Anterior cingulate cortex (tissue), 58 donors: Measurements from ENCODE around the gene WNT10A.
A peak's percentile ranks its signal among the peaks of the same experiment; 100 is the strongest.
"Not testable (repeated sequence)": the region's sequence is repeated elsewhere in the genome, so short reads cannot be mapped to it uniquely, and the experiment has no call there.

ENCODE experiments used
- DNase-seq, 58 donors: peaks; one replicate each; lab custom pipeline; 2025; lab: John Stamatoyannopoulos, UW

WNT10A gene

DNA sequence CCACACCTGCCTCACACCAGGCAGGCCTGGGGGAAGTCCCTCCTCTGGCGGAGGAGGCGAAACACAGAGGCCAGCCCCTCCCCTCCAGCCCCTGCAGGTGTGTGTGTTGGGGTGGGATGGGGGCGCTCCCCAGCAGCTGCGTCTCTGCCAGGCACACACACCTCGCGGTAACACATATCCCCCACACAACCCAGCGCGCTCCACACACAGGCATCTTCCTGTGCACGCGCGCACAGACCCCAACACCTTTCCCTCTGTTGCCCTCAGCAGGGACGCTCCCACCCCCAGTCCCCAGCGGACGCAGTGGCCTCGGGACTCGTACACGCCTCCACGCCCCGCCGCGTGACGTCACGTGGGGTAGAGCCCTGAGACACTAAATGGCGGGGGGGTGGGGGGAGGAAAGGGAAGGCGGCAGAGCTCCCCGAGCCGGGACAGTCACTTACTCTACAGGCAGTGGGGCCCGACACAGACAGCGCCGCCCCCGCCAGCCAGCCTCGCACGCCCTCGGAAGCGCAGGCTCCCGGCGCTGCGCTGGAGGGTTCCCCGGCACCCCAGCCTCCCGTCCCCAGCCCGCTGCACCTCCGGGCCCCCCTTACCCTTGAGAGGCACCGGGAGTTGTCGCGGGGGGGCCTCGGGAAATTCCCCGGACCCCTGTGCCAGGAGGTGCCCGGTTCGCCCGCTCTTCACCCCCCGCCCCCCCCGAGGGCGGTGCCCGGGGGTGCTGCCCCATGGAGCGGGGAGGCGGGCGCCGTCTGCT lies at the start of gene WNT10A:
Gene WNT10A (plus strand): TSS at position 751 of the 757 bp plus-strand sequence. CDS start 144 bp downstream, outside the sequence.
- peak in 3 of 58 donors; percentile 13 to 76 (median 34) for DNase-seq

DNA sequence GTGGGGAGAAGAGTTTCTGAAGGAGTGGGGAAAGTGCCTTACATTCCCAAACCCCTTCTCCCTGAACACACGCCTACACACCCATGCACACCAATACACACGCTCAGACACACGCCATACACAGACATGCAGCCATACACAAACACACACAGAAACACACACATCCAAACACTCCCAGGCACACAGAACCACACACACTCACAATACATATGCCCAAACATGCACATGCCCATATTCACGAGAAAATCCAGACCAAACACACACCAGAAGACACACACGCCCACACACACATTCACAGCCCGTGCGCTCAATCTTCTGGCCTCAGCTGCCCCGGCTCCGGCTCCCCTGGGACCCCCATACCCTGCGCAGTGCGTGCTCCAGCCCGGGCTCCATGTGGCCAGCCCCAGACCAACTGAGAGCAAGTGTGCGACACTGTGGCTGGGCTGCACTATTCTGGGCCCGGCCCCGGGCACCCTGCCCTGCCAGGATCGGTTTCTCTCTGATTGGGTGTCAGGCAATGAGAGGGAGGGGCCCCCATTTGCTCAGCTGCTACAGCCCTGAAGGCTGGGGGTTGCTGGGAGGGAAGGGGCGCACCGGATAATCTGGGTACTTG lies 49.2 kb upstream of the WNT10A start, which contains the start of gene PRKAG3:
Gene PRKAG3 (minus strand): TSS at position 426 of the 613 bp plus-strand sequence.
- no peak for DNase-seq

DNA sequence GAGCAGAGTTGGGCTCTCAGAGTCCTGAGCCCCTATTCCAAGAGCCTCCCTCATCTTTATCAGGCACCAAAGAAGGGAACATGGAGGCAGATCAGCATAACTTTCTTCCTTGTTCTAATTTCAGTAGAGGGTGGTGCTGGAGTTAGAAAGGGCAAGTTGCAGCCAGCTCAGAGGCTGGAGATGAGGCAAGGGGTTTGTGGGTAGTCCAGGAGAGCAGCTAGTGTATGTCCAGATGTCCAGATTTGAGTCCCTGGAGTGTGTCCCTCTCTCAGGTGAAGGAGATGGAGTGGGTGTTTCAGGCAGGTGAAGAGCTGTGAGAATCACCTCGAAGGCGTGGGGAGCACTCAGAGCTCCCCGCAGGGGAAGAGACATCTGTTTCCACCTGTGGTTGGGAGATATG lies 48.6 kb upstream of the WNT10A start:
- DNase-seq = no peak

DNA sequence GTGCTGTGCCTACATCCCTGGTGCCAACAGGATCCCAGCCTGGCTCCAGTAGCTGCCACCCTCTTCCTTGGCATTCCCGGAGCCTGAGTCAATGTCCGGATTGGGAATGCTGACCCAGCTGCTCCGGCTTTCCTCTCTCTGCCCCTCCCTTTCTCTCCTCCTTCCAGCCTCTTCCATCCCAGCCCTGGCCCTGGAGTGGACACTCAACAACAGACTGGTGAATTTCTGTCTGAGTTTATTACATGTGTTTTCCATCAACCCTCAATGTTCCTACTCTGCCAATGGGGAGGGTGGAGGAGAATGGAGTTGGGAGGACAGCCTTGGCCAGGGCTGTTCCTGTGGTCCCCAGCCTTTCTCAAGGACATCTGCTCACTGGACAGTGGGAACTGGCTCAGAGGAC lies 48.1 kb upstream of the WNT10A start:
- DNase-seq = no peak

GRCh38 chr2:218833023-218833609 lies 47.5 kb upstream of the WNT10A start:
- DNase-seq = no peak

DNA sequence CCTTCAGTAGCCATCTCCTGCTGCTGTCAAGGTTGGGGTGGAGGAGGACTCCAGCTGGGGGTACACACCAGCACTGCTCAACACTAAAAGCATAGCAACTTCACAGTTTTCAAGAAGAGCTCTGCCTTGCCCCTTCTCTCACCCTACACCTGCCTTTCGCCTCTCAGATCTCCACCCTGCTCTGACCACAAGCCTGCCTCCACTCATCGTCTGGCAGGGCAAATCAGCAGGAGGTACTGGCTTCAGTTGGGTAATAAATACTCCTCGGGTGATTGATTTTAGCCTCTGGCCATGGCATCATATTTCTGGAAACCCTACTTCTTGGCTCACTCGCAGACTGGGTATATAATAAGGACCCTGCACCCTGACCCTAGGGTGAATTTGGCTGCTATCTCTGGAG lies 46.0 kb upstream of the WNT10A start:
- no peak for DNase-seq

- no peak for DNase-seq
These were observed 43.2 kb upstream of the WNT10A start for GRCh38 chr2:218837495-218837894.

- DNase-seq = no peak
These were observed 41.2 kb upstream of the WNT10A start for GRCh38 chr2:218839430-218839829.

- no peak for DNase-seq
These were observed 40.8 kb upstream of the WNT10A start for GRCh38 chr2:218839888-218840287.

DNA sequence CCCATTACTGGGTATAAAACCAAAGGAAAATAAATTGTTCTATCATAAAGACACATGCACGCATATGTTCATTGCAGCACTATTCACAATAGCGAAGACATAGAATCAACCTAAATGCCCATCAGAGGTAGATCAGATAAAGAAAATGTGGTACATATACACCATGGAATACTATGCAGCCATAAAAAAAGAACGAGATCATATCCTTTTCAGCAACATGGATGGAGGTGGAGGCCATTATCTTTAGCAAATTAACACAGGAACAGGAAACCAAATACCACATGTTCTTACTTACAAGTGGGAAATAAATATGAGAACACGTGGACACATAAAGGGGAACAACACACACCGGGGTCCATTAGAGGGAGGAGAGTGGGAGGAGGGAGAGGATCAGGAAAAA lies 36.3 kb upstream of the WNT10A start:
- DNase-seq = not testable (repeated sequence)

DNA sequence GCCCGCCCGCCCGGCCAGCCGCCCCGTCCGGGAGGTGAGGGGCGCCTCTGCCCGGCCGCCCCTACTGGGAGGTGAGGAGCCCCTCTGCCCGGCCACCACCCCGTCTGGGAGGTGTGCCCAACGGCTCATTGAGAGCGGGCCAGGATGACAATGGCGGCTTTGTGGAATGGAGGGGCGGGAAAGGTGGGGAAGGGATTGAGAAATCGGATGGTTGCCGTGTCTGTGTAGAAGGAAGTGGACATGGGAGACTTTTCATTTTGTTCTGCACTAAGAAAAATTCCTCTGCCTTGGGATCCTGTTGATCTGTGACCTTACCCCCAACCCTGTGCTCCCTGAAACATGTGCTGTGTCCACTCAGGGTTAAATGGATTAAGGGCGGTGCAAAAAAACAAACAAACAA lies 33.7 kb upstream of the WNT10A start:
- not testable (repeated sequence) for DNase-seq

DNA sequence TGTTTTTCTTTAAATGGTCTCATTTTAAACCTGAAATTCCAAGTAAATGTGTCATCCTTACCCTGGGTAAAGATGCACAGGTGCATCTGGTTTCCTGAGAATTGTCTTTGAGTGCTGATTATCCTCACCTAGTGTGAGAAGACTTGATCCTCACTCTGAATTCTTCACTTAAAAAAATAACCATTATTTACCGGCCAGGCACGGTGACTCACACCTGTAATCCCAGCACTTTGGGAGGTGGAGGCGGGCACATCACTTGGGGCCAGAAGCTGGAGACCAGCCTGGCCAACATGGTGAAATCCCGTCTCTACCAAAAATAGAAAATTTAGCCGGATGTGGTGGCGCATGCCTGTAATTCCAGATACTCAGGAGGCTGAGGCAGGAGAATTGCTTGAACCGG lies 30.9 kb upstream of the WNT10A start:
- DNase-seq = no peak

- no peak for DNase-seq
These were observed 29.9 kb upstream of the WNT10A start for GRCh38 chr2:218850796-218851195.

DNA sequence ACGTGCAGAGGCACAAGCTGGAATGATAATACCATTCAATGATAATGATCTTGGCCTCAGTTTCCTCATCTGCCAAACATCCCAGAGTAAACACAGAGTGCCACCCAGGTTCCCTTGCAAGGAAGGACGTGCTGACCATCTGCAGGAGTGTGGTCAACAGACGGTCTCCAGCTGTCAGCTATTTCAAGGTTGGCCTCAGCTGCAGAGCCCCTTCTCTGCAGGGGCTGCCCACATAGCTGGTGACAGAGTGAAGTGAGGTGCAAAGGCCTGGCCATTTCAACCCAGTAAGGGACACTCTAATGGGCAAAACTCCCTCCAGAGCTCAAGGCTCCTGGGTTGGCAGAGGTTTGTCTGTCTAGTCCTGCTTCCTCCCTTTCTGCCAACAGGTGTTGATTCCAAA lies 29.4 kb upstream of the WNT10A start:
- DNase-seq = no peak

DNA sequence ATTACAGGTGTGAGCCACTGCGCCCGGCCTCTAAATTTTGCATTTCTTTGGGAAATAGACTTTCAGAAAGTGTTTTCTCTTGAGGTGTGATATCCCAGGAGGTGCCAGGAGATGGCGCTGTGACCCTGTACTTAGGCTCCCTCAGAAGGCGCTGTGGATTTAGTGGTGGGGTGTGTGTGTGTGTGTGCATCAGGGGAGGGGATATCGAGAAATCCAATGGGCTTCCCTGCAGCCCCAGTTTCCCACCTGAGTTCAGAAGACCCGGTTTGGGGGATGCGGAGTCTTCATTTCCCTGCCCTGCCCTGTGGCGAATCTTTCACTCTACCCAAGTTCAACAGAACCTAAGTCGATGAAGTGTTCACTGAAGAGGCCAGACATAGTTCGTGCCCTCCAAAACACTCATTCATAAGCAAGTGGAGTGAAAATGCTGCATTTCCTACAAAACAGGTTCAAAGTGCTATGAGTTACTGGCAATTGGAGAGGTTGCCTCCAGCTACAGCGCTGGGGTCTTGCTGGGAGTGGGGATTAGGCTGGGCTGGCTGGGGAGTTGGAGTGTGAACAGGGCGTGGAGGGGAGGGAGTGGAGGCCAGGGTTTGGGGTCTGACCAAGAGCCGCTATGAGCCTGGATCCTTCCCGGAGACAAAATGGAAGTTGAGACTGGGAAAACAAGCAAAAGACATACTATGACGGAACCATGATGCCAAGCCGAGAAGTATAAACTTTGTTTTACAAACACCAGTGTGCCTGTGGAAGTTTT lies 27.6 kb upstream of the WNT10A start:
- peak in 35 of 58 donors; percentile 4 to 69 (median 25) for DNase-seq

DNA sequence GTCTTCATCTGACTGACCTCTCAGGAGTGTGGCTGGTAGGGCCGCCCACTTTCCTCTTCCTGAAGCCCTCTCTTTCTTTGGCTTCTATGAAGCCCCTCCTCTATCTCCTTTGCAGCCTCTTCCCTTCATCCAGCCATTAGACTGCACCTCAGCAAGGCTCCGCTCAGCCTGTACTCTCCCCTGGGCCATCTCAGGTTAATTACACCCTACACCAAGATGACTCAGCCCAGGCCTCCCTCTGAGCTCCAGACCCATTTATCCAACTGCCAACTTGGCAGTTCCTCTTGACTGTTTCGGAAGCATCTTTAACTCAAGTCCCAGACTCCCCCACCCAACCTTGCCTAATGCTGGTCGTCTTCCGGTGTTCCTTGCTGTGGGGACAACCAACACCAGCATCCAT lies 26.9 kb upstream of the WNT10A start:
- no peak for DNase-seq

- DNase-seq = no peak
These were observed 25.8 kb upstream of the WNT10A start for GRCh38 chr2:218854860-218855259.

DNA sequence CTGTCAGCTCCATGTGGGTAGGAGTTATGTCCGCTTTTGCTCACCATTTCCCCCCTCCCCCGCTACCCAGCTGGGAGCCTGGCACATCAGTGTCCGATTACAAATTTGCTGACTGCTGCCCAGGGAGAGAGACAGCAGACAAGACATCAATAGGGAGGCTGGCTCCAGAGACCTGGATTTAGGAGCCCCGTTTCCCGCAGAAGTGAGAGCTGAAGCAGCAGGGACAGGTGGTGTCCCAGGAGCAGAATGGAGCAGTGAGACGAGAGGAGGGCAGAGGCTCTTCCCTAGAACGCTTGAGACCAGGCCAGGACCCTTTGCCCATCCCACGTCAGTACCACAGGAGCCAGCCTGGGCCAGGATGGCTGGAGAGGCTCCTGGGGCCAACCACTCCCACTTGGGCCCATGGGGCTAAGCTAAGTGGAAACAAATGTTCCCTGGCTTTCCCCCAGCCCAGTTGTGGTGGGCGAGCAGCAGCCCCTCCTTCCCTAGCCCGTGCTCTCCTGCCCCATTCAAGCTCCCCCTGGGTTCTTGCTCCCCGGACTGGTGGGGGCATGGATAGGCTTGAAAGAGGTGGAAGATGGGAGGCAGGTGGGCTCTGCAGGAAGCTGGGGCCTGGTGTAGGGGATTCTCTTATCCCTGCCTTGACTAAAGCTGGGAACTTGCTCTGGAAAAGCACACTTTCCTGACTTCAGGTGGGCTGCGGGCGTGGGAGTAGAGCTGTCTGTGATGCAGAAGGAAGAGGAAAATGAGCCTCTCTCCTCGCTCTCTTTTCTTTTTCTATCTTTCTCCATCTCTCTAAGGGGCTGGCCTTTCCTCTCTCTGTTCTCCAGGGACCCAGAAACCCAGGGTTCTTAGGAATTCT lies 25.1 kb upstream of the WNT10A start:
- peak in 1 of 58 donors; percentile 15 for DNase-seq

GRCh38 chr2:218856167-218856895 lies 24.3 kb upstream of the WNT10A start:
- DNase-seq = no peak
